SIG-M5 (cell line): ENCODE results near the gene ALDH9A1.

ENCODE experiments used
- DNase-seq: peaks from one replicate; lab custom pipeline; 2025; lab: John Stamatoyannopoulos, UW

Gene ALDH9A1

DNA sequence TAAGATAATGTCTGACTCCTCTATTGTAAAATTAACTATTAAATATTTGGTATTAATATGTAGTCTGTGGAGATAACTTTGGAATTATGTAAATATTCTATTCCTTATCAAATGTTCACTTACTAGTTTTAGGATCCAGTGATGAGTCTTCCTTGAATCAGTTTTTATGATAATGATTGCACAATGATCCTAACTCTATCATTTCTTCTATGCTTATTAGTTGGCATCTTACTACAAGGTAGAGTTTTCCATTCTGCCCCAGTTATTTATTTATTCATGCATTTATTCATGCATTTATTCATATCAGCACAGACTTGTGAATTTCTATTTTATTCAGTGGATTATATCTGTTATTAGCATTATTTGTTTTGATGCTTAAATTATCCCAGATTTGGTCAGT, 74.7 kb downstream of the ALDH9A1 start:
- DNase-seq = no peak

DNA sequence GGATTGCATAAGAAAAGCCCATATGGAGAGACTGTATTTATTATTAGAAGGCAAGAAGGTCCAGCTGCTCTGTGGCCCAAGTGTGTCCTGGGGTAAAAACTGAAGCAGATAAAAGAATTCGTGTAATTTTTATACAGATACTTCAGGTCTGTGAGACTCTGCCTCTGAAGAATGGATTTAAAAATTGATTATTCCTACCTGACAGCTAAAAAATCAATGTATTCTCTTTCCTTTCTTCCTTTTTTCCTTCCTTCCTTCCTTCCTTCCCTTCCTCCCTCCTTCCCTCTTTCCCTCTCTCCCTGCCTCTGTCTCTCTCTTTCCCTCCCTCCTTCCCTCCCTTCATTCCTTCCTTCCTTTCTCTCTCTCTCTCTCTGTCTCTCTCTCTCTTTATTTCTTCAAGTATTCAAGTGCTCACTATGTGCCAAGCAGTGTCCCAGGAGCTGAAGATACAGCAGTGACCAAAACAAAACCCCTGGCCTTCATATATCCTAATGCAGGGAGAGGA, 78.7 kb downstream of the ALDH9A1 start:
- DNase-seq = no peak

DNA sequence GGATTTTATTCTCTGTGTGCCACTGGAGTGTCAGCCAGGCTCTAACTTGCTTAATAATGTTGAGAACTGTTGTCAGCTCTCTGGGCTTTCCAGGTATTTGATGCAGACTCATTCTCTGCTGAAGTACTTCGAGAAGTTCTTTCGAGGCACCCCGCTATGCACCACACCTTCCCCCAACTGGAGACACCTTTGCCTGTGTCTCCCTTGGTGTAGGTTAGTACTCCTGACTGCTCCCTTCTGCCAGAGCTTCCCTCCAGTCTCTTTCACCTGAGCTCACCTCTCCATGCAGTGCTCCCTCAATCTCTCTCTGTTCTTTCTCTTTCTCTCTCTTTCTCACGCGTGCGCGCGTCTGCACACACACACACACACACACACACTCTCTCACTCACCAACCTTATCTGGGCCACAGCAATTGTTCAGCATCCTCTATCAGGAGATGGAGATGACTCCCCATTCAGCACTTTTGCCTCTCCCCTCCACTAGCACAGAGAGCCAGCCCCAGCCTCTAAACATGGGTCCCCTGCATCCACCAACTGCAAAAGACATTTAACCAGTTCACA, 81.3 kb downstream of the ALDH9A1 start:
- DNase-seq = no peak

DNA sequence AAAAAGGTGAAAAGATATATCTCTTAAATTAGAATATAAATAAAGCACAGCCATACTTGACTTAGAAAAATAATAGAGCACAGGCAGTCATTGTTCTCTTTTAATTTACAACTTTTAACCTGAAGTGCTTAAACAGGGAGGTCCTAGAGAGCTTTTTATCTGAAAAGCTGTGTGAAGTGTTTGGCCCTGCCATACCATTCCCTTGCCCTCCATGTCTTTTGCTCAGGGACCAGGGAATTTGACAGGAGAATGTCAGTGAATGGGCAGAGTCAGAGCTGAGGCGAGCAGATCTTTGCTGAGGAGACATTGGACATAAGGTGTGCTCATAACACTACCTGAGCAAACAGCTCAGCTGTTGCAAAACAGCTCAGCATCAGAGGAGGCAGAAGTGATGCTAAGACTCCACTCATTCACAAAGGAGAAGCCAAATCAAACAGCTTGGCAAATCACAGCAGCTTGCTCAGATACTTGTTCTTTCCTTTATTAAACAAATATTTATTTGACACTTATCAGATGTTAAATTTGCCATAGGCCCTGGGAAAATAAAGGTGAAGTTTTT, 82.2 kb downstream of the ALDH9A1 start:
- no peak for DNase-seq
